ENCODE measurements around the gene KLHL29.
A peak's percentile ranks its signal among the peaks of the same experiment; 100 is the strongest.
"Not testable (repeated sequence)": the region's sequence is repeated elsewhere in the genome, so short reads cannot be mapped to it uniquely, and the experiment has no call there.

Gene KLHL29

DNA sequence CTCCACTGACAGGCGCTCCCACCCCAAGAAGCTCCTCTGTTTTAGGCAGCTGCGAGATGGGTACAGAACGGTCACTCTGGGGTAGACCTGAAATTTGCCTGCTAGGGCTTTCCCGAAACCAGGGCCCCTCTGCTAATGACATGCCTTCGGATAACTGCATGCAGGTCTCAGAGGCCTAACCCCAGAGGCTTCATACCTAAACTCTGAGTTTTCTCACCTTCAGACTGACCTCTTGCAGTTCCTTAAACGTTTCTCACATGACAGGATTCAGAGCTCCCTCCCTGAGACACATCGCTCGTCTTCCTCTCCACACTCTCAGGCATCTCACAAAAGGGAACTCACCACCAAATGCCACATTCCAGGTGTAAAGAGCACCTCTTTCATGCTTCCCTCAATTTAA is 11.3 kb upstream of the KLHL29 start:
- no peak for DNase-seq

DNA sequence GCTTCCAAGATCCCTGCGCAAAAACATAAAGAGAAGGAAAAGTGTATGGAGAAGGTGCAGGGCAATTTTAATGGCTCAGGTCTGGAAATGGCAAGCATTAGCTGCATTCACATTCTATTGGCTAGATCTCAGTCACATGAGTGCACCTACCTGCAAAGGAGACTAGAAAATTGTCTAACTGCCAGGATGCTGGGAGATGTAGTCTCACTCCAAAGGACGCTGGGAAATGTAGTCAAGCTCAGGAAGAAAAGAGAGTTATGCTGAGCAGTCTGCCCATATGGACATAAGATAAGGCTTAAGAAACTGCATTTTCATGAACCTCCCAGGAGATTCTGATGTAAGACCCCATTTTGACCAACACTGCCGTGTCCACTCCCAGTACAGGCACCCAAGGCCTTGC is 9.5 kb upstream of the KLHL29 start:
- no peak for DNase-seq

DNA sequence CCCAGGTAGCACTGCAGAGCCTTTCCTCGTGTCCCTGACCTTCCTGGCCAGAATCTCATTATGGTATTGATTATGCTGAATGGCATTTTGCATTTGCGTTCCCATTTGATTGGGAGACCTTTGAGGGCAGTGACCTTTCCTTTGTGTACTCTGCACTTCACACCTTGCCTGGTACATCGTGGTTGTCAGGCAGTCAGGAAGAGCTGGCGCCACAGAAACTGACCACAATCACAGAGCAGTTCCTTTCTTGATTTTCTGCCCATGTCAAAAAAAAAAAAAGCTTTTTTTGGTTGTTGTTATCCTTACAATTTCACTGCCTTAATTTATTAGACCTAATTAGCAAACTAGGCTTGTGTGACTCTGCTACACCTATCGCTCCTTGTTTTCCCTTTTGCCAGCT is 8.9 kb upstream of the KLHL29 start:
- no peak for DNase-seq

DNA sequence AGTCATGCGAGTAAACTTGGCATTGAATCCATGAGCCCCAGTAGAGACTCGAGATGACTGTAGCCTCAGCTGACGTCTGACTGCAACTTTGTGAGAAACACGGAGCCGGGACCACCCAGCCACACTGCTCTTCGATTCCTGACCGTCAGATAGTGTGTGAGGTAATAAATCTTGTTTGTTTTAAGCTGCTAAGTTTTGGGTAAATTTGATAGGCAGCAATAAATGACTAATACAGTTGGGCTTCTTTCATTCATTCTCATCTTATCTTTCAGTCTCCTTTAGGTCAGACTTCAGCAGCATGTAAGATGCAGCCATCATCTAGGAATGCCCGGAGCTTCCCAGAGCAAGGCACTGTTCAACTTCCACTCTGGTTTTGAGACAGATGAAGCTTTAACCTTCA is 8.0 kb upstream of the KLHL29 start:
- DNase-seq, result no peak

DNA sequence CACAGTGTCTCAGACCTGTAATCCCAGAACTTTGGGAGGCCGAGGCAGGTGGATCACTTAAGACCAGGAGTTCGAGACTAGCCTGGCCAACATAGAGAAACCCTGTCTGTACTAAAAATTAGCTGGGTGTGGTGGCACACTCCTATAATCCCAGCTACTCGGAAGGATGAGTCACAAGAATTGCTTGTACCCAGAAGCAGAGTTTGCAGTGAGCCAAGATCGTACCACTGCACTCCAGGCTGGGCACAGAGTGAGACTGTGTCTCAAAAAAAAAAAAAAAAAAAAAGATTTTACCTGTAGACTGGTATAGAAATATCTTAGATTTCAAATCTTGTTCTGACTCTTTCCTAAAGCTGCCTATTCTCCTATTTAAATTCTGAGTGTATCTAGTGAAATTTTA is 7.2 kb upstream of the KLHL29 start:
- DNase-seq, result no peak

DNA sequence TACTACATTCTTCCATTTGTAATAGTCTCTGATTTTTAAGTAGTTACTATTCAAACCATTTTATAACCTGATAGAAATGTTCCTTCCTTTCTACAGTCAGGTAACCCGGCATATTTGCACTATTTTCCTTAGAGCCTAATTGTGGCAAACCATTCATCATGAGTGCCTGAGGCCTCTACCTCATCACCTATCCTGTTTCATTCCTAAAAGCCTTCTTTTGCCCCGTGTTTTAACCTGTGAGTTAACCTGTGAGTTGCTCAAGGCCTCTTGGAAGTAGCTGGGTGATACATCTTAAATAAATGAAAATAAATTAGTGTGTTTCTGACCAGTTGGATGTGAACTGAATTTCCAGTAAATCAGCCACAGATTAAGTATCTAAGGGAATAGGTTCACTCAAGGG is 6.5 kb upstream of the KLHL29 start:
- no peak for DNase-seq

DNA sequence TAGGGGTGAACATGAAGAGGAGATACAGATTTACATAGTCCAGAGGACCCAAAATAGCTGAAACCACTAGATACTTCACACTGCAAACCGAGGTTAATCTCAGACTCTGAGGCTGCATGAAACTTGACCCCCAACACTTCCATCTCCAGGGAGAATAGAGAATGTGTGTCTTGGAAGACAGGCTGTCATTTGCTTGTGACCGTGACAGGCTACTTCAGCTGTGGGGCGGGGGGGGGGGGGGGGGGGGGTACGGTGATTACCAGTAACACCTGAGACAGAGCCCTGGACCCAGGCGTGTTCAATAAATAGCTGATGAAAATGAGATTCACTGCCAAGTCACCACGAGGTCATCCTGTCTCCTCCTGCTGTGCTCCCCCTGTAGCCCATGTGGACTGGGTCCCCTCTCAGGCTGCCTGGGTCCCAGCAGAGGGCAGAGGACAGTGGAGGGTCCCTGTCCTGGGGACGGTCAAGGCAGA is 5.7 kb upstream of the KLHL29 start:
- DNase-seq, result no peak

DNA sequence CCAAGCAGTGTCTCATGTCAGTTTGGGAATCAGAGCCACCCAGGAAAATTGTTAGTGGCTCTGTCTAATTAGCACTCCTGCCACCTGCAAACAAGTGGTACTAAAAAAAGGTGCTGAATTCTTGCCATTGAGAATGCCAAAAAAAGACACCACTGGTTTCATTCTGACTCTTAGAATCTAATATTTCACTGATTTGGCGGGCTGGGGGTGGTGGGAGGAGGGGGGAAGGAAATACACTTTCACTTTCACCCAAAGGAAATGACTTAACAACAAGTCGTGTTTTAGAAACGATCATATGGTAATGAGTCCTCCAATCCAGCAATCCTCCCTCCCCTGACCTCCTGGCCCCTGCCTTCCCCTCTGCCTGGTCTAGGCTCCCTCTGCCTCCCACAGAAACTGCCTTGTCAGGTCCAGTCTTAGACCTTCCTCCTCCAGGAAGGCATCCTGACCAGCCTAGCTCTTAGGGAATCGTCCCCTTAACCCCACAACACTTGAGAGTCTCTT is 4.4 kb upstream of the KLHL29 start:
- no peak for DNase-seq

DNA sequence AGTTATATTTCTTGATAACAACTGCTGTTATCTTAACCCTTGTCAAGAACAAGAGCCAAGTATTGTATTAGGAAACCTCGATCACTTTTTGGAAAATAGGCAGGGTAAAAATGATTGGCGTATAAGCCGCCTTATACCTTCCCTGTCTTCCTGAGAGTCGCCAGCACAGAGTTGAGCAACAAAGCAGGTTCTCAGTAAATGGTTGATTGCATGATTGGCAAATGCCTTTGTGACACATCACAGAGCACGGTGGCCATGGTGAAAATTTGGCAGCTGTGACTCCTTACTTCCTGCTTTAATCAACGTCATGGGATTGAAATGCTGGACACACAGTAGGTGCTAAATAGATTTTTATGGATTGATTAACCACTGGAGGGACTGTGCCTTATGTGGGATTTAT is 3.9 kb upstream of the KLHL29 start:
- DNase-seq, result no peak

DNA sequence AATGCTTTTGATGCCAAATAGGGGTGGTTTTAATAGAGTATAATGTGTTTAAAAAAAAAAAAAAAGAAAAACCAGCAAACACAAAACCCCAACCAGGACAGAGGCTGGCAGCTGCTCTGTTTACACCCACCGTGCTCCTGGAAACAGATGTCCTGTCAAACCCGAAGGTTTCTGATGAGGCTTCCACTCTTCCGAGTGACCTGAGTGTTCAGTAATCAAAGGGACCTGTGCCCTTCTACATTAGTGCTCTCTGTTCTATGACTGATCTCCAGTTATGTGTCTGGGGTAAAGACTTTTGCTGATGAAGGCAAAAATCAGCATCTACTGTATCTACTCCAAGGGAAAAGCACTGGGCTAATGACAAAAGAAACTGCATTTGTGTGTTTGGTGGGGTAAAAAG is 3.5 kb upstream of the KLHL29 start:
- no peak for DNase-seq

DNA sequence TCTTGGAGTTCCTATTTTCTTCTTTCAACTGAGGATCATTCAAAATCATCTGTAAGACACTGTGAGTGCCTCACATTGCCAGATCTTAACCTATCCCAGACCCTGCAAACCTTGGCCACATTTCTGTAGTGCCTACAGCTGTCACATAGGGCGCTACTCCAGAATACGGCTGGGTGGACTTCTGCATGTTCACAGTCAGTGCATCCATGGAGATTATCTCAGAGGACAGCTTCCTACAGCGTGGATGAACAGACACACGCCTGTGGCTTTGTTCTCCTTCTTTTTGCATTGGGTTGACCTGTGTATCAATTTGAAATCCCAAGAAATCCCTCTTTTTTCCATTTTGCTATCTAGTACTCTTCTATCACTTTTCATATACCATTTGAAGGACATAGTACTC is 1.9 kb upstream of the KLHL29 start:
- DNase-seq, result peak; percentile 59

DNA sequence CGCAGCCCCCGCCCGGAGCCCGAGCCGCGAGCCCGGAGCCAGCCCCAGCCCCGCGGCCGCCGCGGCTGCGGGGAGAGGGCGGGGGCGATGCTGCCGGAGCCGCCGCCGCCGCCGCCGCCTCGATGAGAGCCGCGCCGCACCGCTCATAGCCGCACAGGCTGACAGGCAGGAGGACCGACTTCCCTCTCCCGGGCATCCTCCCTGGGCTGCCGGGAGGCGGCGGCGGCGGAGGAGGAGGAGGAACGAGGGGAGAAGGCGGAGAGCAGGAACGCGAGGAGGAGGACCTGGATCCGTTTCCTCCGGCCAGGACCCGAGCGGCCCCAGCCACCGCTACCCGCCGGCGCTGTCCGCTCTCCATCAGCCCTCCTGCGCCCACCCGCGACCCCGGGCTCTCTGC is 370 bp downstream of the KLHL29 start:
- peak; percentile 76 for DNase-seq

DNA sequence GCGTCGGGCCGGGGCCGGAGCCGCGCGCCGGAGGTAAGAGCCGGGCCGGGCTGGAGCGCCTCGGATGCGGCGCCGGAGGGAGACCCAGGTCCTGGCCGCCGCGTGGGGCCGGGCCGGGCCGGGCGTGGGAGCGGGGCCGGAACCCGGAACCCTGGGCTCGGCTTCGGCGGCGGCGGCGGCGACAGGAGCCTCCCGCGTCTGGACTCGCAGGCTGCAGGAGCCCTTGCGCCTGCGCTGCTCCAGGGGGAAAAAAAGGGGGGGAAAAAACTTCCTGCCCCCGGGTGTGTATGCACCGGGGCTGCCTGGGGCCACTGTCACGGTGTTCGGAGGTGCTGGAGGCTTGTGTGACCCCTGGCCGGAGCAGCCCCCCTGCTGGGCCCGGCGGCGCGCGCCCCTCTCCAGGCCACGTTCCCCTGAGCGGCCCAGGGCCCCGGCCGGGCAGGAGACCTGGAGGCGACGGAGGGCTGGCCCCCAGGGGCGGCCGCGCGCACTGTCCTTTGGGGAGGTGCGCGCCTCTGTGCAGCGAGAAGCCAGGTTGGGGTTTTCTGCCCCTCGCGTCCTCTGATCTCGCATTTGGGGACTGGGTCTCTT is 864 bp downstream of the KLHL29 start:
- peak; percentile 77 for DNase-seq

DNA sequence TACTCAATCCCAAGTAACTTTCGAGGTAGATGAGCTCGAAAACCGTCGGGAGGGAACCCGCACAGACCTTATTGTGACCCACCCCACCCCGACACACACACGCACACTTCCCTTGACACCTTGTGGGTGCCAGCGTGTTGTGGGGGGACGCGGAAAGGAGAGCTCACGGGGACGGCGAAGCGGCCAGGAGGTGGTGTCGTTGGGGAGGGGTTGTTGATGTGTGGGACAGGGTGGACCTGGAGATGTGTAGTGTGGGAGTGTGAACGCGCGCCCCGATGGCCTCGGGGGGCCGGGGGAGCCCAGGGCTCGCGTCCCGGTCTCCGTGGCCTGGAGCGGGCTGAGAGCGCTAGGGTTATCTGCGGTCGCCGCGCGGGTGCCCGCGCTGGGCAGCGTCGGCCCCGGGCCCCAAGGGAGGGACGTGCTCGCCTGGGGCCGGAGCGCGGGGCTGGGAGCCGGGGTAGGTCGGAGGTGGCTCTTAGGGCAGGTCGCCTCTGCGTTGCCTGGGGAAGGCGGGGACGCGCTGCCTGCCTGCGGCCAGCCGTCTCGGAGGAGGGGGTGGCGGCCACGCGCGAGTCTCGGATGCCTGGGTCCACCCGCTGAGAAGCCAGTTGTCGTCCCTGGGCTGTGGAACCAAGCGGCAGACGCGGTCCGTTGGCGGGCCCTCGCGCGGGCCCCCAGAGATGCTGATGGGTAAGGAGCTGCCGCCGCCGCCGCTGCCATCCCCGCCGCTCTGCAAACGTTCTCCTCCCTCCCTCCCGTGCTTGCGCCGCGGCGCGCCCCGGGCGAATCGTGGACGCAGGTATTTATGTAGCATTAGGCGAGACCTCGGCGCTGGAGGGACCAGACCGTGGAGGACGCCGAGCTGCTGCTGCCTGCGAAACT is 1.6 kb downstream of the KLHL29 start:
- DNase-seq, result peak; percentile 83

DNA sequence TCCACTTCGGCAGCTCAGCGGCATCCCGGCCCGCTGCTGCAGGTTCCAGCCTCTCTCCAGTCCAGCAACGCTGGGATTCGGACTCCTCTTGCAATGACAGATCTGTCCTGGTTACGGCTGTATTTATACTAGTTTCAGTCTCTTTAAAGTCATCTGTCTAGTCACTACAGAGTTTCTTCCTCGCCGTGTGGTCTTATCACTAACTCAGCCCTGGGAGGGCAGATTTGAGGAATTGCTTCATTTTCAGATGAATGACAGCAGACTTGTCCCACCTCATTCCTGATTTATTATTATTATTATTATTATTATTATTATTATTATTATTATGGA is 2.2 kb downstream of the KLHL29 start:
- DNase-seq, result no peak

DNA sequence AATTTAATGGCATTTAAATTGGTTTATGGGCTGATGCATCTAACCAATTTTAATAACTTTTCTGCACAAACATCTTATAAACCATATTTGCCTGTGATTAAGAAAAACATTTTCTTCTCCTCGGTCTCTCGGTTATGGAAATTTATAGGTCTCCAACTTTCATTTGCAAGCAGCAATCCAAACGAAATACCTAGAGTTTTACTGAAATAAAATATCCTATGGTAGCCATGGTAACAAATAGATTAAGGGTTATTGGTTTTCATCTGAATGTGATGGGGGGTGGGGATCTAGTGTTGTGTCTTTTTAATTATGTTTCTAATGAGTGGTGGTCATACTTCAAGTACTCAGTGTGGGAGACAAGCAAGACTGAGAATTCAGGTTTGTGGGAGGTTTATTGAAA is 2.9 kb downstream of the KLHL29 start:
- no peak for DNase-seq

DNA sequence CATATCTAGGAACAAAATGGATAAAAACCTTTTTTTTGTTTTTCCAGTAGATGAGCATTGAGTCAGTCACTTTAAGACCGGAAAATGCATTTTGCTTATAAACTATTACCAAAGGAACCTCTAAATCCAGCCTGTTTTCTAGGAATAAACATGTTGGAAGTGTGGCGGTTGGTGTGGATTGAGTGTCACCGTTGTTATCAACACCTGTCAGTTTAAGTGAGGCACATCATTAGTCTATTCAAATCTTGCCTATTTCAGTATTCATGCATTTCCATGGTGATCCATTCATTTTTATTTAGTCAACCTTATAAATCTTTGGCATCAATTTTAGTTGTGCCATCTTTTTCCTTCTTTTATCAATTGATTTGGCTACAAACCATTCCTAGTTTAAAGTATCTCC is 3.3 kb downstream of the KLHL29 start:
- no peak for DNase-seq

DNA sequence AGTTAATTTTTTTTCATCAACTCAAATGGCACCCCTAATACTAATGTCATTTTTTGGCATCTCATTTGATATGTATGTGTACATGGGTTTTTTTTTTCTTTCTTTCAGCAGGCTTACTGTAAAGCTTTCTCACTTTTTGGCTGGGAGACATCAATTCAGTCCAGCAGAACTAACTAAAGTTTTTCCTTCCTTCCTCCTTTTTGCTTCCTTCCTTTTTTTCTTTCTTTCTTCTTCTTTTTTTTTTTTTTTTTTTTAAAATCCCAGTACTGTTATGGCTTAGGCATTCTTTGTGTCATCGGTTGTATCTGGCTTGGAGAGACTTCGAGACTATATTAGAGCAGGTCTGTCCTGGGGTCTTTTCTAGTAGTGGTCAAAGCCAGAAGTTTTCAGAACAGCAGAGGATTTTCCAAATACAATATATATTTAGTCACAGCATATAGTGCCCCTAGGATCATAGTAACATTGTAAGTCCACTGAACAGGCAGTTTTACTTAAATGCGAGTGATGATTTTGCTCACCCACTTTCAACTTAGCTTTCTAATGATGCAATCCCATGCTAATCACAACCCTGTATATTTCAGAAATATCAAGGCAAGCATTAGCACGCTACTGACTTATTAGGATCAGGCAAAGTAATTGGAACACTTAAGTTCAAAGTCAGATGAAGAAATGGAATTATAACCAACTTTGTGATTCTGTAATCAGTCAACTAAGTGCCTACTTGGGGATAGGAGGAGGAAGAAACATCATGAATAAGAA is 4.0 kb downstream of the KLHL29 start:
- no peak for DNase-seq

DNA sequence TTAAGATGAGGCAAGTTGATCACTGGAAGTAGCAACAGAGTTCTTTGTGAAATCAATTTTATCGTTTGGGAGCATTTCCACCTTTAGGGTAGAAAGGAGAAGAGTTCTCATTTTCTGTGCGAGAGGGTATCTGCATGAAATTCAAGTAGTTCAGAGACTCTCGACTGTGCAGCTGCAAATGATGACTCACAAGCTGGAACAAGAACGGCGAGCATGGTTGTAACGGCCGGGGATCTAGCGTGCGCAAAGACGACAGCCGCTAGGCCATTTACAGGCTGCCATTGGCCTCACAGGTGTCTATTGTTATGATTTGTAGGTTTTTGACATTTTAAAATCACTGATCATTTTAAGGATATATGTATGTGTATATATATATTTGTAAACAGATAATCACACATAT is 5.2 kb downstream of the KLHL29 start:
- DNase-seq, result no peak

DNA sequence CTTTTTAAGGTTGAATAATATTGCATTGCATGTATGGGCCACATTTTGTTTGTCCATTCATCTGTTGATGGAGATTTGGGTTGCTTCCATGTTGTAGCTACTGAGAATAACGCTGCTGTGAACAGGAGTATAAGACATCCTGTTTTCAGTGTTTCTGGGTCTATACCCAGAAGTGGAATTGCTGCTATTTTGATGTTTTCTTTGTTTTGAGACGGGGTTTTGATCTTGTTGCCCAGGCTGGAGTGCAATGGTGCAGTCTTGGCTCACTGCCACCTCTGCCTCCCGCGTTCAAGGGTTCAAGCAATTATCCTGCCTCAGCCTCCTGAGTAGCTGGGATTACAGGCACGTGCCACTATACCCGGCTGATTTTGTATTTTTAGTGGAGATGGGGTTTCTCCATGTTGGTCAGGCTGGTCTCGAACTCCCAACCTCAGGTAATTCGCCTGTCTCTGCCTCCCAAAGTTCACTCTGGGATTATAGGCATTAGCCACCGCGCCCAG is 6.3 kb downstream of the KLHL29 start:
- DNase-seq, result not testable (repeated sequence)

DNA sequence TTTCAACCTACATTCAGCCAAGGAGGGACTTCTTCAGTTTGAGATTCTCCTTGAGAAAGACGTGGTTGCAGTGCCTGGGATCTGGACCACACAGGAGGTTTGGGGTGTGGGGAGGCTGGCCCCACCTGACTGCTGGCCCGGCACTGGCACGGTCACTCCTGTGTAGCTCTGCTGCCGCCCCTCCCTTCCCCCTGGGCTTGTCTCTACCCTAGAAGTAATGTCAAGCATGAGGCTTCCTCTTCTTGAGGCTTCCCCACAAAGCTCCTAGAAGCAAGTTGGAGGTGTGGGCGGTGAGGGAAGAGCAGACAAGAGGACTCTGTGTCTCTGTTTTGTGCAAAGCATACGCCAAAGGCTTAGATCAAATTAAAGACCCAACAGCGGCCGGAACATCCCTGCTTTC is 8.7 kb downstream of the KLHL29 start:
- DNase-seq, result no peak

DNA sequence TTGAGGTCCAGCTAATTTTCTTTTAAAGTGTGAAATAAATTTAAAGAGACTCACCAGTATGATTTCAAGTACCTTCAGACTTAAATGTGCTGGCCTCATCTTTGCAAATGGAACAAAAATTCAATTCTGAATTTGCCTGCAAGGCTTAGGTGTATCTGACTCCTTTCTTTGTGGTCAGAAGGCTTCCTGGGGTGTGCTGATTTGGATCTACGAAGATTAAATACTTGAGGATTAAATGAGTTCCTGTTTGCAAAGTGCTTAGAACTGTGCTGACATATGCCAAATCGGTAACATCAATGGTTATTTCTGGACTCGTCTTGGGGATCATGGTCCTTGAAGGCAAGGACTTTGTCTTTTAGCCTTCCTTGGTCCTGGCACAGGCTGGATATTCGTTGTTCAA is 9.7 kb downstream of the KLHL29 start:
- no peak for DNase-seq

DNA sequence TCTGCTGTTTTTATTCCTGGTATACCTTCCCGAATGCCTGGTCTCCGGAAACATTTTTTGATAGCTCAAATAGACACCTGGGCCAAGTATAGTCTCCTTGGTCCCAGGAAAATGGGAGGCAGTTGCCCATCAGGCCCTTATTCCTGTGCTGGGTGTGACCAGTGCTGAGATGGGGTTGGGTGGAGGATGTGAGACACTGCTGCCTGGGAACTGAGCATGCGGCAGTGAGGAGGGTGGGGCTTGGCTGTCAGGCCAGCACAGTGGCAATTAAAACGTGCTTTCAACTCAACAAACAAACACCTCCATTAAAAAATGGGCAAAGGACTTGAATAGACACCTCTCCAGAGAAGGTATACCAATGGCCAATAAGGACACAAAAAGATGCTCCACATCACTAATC is 12.5 kb downstream of the KLHL29 start:
- no peak for DNase-seq

Measured in retina (tissue), 1 donor.